MM.1S (cell line): ENCODE results near the gene MFAP3L.
"Not testable (repeated sequence)": the region's sequence is repeated elsewhere in the genome, so short reads cannot be mapped to it uniquely, and the experiment has no call there.

Experiments used
- DNase-seq: peaks from one replicate; pipeline ENCODE4 v3.0.0-alpha.2; 2015
- H2AFZ ChIP-seq: fragments of 300-600 bp; sonication (generic); 2 replicates; pipeline ENCODE4 v1.6.0; 2016; ENCODE audit warnings: antibody characterized with exemption, low read length
- H3F3A ChIP-seq: fragments of 300-600 bp; sonication (generic); 2 replicates; pipeline ENCODE4 v1.6.1; 2016; ENCODE audit warnings: mild to moderate bottlenecking, antibody characterized with exemption, low read length, moderate library complexity, mixed read lengths; ENCODE audit not compliant: insufficient read depth
- H3K27ac ChIP-seq: fragments of 300-600 bp; sonication (generic); 2 replicates; pipeline ENCODE4 v1.5.1; 2016; ENCODE audit warnings: mild to moderate bottlenecking, low read length
- H3K27me3 ChIP-seq: fragments of 300-600 bp; sonication (generic); replicated peaks from 2 replicates; pipeline ENCODE4 v1.6.0; 2016; ENCODE audit warnings: low read length; ENCODE audit not compliant: insufficient read depth
- H3K36me3 ChIP-seq: fragments of 300-600 bp; sonication (generic); replicated peaks from 2 replicates; pipeline ENCODE4 v1.6.1; 2016; ENCODE audit warnings: mild to moderate bottlenecking, low read length, mixed read lengths; ENCODE audit not compliant: insufficient read depth
- H3K4me1 ChIP-seq: fragments of 300-600 bp; sonication (generic); 2 replicates; pipeline ENCODE4 v1.6.1; 2016; ENCODE audit warnings: low read length, mixed read lengths
- H3K4me2 ChIP-seq: fragments of 300-600 bp; sonication (generic); 2 replicates; pipeline ENCODE4 v1.6.0; 2016; ENCODE audit warnings: low read depth, low read length
- H3K4me3 ChIP-seq: fragments of 300-600 bp; sonication (generic); 2 replicates; pipeline ENCODE4 v1.5.1; 2016; ENCODE audit warnings: low read length, mixed read lengths
- H3K79me2 ChIP-seq: fragments of 300-600 bp; sonication (generic); 2 replicates; pipeline ENCODE4 v1.6.1; 2016; ENCODE audit warnings: mixed run types, low read length, mixed read lengths
- H3K9ac ChIP-seq: fragments of 300-600 bp; sonication (generic); 2 replicates; pipeline ENCODE4 v1.6.1; 2016; ENCODE audit warnings: low read length, mixed read lengths
- H3K9me2 ChIP-seq: fragments of 300-600 bp; sonication (generic); replicated peaks from 2 replicates; pipeline ENCODE4 v1.6.1; 2016; ENCODE audit warnings: mild to moderate bottlenecking, low read length, mixed read lengths; ENCODE audit not compliant: insufficient read depth
- H3K9me3 ChIP-seq: fragments of 300-600 bp; sonication (generic); replicated peaks from 2 replicates; pipeline ENCODE4 v1.6.1; 2016; ENCODE audit warnings: mild to moderate bottlenecking, low read length, mixed read lengths; ENCODE audit not compliant: insufficient read depth
- H4K20me1 ChIP-seq: fragments of 300-600 bp; sonication (generic); 2 replicates; pipeline ENCODE4 v1.6.1; 2016; ENCODE audit warnings: mild to moderate bottlenecking, low read length, moderate library complexity, mixed read lengths; ENCODE audit not compliant: insufficient read depth
- CTCF ChIP-seq: fragments of 300-600 bp; sonication (generic); IDR thresholded peaks from 2 replicates; pipeline ENCODE4 v1.5.1; 2016; ENCODE audit warnings: antibody characterized with exemption, low read length, mixed read lengths
- EZH2 ChIP-seq: fragments of 300-600 bp; sonication (generic); optimal IDR thresholded peaks from 2 replicates; pipeline ENCODE3; 2017; ENCODE audit warnings: low read depth, mild to moderate bottlenecking, antibody characterized with exemption, low read length, mixed read lengths
- EZH2phosphoT487 ChIP-seq: fragments of 300-600 bp; sonication (generic); IDR thresholded peaks from 2 replicates; pipeline ENCODE4 v1.6.1; 2018; ENCODE audit warnings: antibody characterized with exemption, low read length

The MFAP3L gene

GRCh38 chr4:170047771-170048354, 21.7 kb upstream of the MFAP3L start:
- H4K20me1 ChIP-seq, result no peaks in the 10 kb centered on the region
- H3F3A ChIP-seq, result no peaks in the 10 kb centered on the region
- H3K9me2 ChIP-seq, result no peaks in the 10 kb centered on the region
- no peaks in the 10 kb centered on the region for H3K79me2 ChIP-seq
- H3K27me3 ChIP-seq, result no peaks in the 10 kb centered on the region
- H3K9ac ChIP-seq, result no peak overlapping the region
- peak; percentile 63 for DNase-seq
- peak; percentile 67 for TF ChIP-seq CTCF
- no peak for TF ChIP-seq EZH2
- TF ChIP-seq EZH2phosphoT487, result no peak
- no peak overlapping the region for H3K27ac ChIP-seq
- no peaks in the 10 kb centered on the region for H3K36me3 ChIP-seq
- H2AFZ ChIP-seq, result no peak overlapping the region
- no peaks in the 10 kb centered on the region for H3K4me1 ChIP-seq
- no peak overlapping the region for H3K4me2 ChIP-seq
- no peak overlapping the region for H3K4me3 ChIP-seq
- H3K9me3 ChIP-seq, result no peaks in the 10 kb centered on the region

- not testable (repeated sequence) for H3K27ac ChIP-seq, H3K4me2 ChIP-seq, H2AFZ ChIP-seq, H4K20me1 ChIP-seq, H3K4me1 ChIP-seq, H3K36me3 ChIP-seq, DNase-seq, H3F3A ChIP-seq, H3K79me2 ChIP-seq, H3K4me3 ChIP-seq, H3K9ac ChIP-seq, H3K9me3 ChIP-seq, H3K27me3 ChIP-seq, H3K9me2 ChIP-seq
Measured at GRCh38 chr4:170046156-170046555, 20.0 kb upstream of the MFAP3L start.

- TF ChIP-seq EZH2 (no peak), CTCF (no peak), EZH2phosphoT487 (no peak)
- Histone ChIP-seq H3K27ac (no peak overlapping the region), H3K4me3 (no peak overlapping the region), H3K4me1 (no peaks in the 10 kb centered on the region), H3K9me3 (no peaks in the 10 kb centered on the region), H3K27me3 (no peaks in the 10 kb centered on the region), H3K36me3 (no peaks in the 10 kb centered on the region), H3K9ac (no peak overlapping the region), H2AFZ (no peak overlapping the region), H3K4me2 (no peak overlapping the region), H3F3A (no peaks in the 10 kb centered on the region), H3K79me2 (no peaks in the 10 kb centered on the region), H3K9me2 (no peaks in the 10 kb centered on the region), H4K20me1 (no peaks in the 10 kb centered on the region)
- DNase-seq, result no peak
Measured at GRCh38 chr4:170040031-170040680, 14.0 kb upstream of the MFAP3L start.

- Histone ChIP-seq H3F3A (no peaks in the 10 kb centered on the region), H3K4me3 (no peak overlapping the region), H3K79me2 (no peaks in the 10 kb centered on the region), H3K27ac (no peak overlapping the region), H3K4me1 (no peaks in the 10 kb centered on the region), H3K27me3 (no peaks in the 10 kb centered on the region), H4K20me1 (no peaks in the 10 kb centered on the region), H3K9ac (no peak overlapping the region), H3K36me3 (no peaks in the 10 kb centered on the region), H3K9me3 (no peaks in the 10 kb centered on the region), H3K9me2 (no peaks in the 10 kb centered on the region), H2AFZ (no peak overlapping the region), H3K4me2 (no peak overlapping the region)
- TF ChIP-seq CTCF (no peak), EZH2 (no peak), EZH2phosphoT487 (no peak)
- no peak for DNase-seq
Measured at GRCh38 chr4:170038769-170039168, 12.6 kb upstream of the MFAP3L start.
